DOHH2 (cell line): Measurements from ENCODE around the gene HEATR5A.

Experiments
- CTCF ChIP-seq: fragments of 200-600 bp; sonication (generic); IDR thresholded peaks from one replicate; pipeline ENCODE4 v1.5.1; 2014; ENCODE audit warnings: antibody characterized with exemption, mild to moderate bottlenecking, low read depth, low read length; ENCODE audit not compliant: poor library complexity, severe bottlenecking
- EZH2phosphoT487 ChIP-seq: fragments of 200-600 bp; sonication (generic); IDR thresholded peaks from 2 replicates; pipeline ENCODE4 v1.6.1; 2017; ENCODE audit warnings: borderline replicate concordance, mild to moderate bottlenecking, antibody characterized with exemption, low read length, moderate library complexity, mixed read lengths

- TF ChIP-seq CTCF: no peak
- no peak for TF ChIP-seq EZH2phosphoT487
Measured at GRCh38 chr14:31360919-31361662, 59.3 kb downstream of the HEATR5A start.
